K562 (cell line): ENCODE results near the gene VGLL4.

Source experiments
- ESRRA ChIP-seq: fragments of 450-650 bp; IDR thresholded peaks from 2 replicates; pipeline ENCODE4 v1.6.1; 2014; ENCODE audit warnings: low read depth, mild to moderate bottlenecking, moderate library complexity, borderline replicate concordance
- NBN ChIP-seq: fragments of 450-650 bp; IDR thresholded peaks from 2 replicates; pipeline ENCODE4 v1.6.1; 2016; ENCODE audit warnings: low read depth, mild to moderate bottlenecking
- SETDB1 ChIP-seq: IDR thresholded peaks from one replicate; pipeline ENCODE4 v1.6.1; 2012; ENCODE audit warnings: low read length, control low read depth, inconsistent platforms
- SNIP1 ChIP-seq: fragments of 450-650 bp; IDR thresholded peaks from 2 replicates; pipeline ENCODE4 v1.7.1; 2017; ENCODE audit warnings: low read depth, mild to moderate bottlenecking
- ZNF263 ChIP-seq: sonication (generic); formaldehyde crosslinking; IDR thresholded peaks from 2 replicates; pipeline ENCODE4 v1.8.0; 2022; ENCODE audit warnings: mild to moderate bottlenecking, missing genetic modification reagents, borderline replicate concordance
- TF ChIP-seq, protein P1 (sequence below), 3 experiments: IDR thresholded peaks in 2 of 3; conservative IDR thresholded peaks in 1 of 3; 2 replicates each; pipeline ENCODE4 v1.5.1; 2011 to 2012; ENCODE audit warnings: low read length in 3 of 3, mild to moderate bottlenecking in 3 of 3, control low read depth in 2 of 3, improper control_type of control experiment in 1 of 3, inconsistent platforms in 1 of 3, low read depth in 1 of 3, mixed read lengths in 1 of 3, moderate library complexity in 1 of 3; ENCODE audit not compliant: insufficient read depth in 2 of 3

DNA sequence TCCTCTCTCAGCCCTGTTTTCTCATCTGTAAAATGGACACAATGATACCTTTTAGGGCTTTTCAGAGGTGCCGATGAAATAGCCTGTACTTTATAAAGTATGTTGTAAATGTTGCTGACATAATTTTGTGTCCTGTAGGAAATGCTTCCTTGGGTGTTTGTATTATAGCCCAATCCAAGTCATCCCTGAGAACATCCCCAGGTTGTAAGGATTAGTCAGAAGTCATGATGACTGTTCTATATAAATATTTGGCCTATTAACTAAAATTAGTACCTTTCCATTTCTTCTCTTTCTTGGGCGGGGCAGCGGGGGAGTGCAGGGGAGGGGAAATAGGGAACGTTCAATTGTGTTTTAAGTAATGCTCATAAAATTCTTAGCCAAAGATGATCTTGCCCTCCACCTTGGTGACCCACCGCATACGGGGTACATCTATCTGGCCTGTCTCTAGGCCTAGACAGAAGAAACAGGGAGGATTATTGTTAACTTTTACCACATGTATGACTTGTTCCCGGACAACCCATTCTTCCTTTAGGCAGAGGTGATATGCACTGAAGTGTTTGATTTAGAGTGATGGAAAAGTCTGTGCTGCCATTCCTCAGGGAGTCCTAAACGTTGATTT is 120.7 kb downstream of the VGLL4 start:
- TF ChIP-seq NBN = no peak
- no peak for TF ChIP-seq SNIP1
- TF ChIP-seq, protein P1, sequence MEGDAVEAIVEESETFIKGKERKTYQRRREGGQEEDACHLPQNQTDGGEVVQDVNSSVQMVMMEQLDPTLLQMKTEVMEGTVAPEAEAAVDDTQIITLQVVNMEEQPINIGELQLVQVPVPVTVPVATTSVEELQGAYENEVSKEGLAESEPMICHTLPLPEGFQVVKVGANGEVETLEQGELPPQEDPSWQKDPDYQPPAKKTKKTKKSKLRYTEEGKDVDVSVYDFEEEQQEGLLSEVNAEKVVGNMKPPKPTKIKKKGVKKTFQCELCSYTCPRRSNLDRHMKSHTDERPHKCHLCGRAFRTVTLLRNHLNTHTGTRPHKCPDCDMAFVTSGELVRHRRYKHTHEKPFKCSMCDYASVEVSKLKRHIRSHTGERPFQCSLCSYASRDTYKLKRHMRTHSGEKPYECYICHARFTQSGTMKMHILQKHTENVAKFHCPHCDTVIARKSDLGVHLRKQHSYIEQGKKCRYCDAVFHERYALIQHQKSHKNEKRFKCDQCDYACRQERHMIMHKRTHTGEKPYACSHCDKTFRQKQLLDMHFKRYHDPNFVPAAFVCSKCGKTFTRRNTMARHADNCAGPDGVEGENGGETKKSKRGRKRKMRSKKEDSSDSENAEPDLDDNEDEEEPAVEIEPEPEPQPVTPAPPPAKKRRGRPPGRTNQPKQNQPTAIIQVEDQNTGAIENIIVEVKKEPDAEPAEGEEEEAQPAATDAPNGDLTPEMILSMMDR (IDR thresholded peaks at IDR 0.05 in 2 of 3, conservative IDR thresholded peaks at IDR 0.05 in 1 of 3; ENCODE audit: insufficient read depth in 2 of 3, low read depth in 1 of 3, low read length in 3 of 3) = no peak
- no peak for TF ChIP-seq SETDB1
- no peak for TF ChIP-seq ESRRA
- no peak for TF ChIP-seq ZNF263 (CRISPR knock-in tag)
